CD4-positive, alpha-beta T cell treated with Interleukin-4 for 4 hours (primary cell): ENCODE results near the gene RNF141.

Experiments used
- DNase-seq: peaks from one replicate; pipeline ENCODE4 v3.0.0-alpha.2; 2020

The RNF141 gene

DNA sequence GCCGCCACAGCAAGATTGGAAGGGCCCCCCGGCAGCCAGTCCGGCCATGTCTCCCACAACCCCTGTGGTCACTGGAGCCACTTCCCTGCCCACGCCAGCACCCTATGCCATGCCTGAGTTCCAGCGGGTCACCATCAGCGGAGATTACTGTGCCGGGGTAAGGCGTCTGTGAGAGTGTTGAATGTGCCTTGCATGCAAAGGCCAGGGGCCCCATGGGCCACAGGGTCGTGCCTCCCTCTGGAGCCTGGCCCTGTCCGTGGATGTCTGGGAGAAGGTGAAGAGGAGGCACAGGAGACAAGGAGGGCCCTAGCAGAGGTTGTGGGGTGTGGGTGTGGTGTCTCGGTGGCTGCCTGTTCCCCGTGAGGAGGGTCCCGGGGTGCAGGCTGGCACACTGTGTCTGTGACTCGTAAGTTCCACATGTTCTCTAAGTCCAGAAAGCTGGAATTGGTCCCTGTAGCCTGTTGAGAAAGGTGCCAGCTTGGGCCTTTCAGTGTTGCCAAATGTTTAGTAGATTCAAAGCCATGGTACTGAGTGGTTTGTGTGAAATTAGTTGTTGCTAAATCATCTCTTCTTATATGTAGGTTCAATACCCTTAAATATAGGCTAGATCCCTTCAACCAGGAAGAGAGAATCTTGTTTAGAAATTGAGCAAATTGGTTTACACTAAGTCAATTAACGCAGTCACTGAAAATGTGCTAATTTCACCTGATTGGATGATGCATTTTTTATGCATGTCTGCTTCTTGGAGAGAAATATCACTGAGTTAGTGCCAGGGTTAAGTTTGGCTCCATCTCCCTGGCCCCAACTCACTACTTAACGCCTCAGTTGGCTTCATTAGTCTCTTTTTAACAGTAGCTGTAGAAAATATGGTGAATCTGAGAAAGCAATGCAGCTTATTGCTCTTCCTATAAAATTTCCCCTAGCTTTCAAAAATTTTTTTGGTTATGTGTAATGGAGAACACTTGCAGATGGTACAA is 62.1 kb downstream of the RNF141 start:
- no peak for DNase-seq

DNA sequence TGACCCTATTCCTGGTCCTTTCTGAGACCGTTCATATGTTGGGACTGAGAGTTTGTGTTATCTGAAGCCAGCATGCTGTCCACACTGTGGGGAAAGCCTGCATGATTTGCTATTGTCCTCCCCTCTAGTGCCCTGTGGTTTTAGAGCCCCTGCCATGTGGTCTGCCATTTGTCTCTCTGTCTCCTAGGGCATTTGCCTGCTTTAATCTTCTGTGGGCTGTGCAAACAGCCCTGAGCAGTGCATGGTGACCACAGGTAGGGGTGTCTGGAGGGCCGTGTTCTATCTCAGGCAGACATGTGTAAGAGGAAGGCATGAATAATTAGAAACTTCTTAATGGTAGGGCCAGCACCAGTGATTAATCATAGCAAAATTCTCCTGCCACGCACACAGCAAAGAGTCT is 62.9 kb downstream of the RNF141 start:
- DNase-seq: no peak

DNA sequence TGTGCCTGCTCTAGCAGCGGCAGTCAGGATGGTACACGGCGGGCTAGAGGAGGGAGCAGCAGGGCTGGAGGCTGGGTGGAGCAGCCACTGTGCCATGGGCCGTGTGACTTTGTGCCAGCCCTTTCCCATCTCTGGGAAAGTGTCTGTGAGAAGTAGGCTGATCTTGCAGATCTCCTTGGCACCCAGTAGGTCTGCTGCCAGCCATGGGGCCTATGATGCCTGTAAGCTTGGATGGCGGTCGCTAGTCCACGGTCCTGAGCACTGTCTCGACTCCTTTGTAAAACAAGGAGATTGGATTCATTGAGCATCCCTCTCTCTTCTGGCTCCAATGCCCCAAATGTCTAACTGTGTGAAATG is 63.3 kb downstream of the RNF141 start:
- DNase-seq: no peak

DNA sequence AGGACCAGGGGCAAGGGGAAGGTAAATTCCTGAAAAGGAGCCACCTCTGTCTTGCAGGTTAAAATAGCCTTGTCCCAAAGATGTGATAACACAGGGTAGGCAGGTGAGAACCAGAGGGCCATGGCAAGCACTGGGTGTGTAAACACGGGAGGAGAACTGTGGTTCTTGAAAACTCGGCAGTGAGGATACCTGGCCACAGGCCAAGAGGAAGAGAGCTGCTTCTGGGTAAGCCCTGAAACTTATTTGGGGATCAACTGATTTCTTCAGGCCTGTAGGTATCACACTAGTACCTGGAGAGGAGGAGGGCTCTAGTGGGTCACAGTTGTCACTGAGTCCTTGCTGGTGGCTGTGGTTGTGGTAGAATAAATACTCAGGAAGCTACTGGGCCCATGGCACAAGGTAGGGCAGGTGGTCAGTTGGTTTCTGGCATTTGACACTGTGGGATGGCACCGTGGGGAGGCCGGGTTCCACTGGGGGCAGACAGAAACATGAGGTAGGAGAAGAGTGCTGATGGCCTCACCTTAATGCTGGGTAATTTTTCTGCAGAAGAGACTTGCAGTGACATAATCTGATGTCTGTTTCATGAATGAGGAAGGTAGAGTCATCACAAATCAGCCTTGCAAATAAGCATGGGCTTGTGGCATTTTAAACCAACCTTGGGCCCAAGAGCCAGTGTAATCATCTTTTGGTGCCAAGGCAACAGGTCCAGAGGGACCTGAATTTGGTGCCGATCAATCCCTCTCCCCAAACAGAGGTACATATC is 63.9 kb downstream of the RNF141 start:
- DNase-seq: no peak

DNA sequence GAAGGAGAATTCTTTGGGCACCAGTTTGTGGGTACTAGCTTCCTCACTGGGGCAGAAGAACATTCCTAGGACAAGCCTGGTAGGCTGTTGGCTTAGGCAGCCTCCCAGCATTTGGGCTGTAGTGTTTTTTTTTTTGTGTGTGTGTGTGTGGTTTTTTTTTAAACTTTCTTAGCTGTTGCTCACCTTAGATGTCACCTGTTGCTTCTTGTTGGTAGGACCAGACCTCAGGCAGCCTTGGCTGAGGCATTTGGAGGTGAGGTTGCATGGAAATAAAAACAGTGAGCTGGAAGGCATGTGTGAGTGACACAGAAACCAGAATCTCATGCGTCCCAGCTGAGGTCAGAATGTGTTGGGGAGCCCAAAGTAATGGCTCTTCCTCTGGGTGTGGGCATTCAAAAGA is 64.6 kb downstream of the RNF141 start:
- no peak for DNase-seq

DNA sequence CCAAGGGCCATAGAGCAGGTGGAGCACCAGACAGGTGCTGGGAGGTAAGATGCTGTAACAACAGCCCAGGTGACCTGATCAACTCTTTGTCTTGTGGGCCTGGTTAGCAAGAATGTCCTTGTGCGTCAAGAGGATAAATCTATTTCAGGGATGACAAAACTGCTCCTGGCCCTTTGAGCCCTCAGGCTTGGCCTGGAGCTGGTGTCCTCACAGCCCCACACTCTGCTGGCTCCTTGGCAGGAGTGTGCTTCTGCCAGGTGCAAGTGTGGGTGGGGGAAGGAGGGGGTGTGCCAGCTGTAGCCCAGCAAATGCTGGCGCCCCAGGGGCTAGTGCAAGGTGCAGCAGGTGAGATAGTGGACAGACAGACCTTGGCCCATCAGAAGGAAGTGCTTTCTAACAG is 66.4 kb downstream of the RNF141 start:
- DNase-seq: no peak

DNA sequence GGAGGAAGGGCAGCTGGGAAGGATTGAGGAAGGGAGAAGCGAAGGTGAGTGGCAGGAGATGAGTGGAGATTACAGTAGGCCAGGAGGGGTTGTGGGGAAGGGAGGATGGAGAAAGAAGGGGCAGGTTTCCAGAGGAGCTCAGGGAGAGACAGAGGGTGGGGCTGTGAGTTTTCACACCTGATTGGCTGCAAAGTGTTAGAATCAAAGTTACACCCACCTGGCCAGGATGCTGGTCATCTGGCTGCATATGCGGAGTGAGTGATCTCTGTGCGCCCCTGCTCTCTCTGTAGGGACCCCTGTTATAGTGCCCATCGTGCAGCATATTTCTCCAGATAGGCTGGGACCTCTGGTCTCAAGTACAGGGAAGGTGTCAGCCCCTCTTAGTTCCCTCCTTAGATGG is 67.6 kb downstream of the RNF141 start:
- DNase-seq: no peak

DNA sequence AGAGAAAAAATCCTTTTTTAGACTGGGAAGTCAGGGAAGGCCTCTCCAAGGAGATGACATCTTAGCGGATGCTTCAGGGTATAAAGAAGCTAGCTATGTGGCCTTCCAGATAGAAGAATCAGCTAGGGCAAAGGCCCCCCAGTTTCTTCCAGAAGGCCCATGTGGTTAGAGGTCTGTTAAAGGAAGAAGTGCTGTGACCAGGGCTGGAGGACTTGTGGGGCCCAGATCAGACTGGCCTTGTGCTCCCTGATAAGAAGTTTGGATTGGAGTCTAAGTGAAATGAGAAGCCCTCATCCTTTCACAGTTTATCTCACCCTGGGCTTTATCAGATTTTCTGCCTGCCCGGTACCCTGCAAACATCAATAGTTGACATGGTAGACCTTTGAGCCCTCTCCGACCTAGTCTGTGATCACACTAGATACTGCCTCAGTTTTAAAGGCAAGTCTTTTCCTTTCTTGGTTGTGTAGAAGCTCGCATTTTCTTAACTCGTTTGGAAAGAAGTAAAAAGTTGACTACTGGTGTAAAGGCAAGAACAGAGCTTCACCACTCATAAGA is 78.2 kb downstream of the RNF141 start:
- no peak for DNase-seq
